ENCODE results near the gene GDPGP1. TPM values are rescaled to one million over a fixed set of nuclear protein-coding genes. Genes with fewer than 3 reads are reported as not detected.

The GDPGP1 gene, protein sequence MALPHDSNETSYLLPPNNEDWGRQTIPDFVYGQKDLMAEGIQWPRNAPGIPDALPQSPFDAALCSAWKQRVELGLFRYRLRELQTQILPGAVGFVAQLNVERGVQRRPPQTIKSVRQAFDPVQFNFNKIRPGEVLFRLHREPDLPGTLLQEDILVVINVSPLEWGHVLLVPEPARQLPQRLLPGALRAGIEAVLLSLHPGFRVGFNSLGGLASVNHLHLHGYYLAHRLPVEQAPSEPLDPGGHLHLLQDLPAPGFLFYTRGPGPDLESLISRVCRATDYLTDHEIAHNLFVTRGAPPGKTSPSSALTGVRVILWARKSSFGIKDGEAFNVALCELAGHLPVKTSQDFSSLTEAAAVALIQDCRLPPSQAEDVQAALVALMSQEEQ
- 4.2 and 6.1 TPM in 2 replicates for total RNA-seq

DNA sequence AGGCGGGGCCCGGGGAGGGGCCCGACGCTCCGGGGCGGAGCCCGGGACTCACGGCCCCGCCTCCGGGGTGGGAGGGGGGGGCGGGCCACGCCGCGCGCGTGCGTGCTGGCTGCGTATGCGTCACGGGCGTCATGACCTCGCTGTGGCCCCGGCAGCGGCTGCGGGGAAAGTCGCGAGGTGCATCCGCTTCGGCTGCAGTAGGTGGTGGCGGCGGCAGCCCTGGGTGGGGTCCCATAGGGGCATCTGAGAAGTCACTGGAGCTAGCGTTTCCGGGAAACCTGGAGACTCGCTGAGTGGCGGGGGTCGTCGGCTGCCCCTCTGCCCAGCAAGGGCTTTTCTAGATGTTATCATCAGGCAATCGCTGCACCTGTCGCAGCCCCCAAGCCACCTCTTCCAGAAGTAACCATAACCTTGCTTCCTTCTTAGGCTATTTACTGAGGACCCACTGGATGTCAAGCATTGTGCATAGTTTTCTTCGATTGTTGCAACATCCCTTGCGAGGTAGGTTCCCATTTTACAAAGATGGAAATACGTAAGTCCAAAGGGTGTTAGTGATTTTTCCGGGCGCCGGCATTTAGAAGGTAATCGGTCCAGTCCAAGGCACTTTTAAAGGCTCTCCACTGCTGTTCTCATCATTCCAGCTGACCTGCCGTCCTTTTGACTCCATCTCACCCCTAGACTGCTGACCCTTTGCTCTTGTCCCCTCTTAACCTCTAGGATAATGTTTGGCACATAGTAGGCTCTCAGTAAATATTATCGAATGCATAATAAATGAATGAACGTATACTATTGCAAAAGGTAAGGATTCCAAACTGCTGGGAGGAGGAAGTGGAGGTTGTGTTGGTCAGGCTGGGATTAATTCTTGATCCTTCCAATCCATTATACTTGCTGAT lies at the start of gene GDPGP1:
GDPGP1 (plus strand) TSS at position 114 of the 893 bp plus-strand sequence. CDS start 6,700 bp downstream, outside the sequence.

DNA sequence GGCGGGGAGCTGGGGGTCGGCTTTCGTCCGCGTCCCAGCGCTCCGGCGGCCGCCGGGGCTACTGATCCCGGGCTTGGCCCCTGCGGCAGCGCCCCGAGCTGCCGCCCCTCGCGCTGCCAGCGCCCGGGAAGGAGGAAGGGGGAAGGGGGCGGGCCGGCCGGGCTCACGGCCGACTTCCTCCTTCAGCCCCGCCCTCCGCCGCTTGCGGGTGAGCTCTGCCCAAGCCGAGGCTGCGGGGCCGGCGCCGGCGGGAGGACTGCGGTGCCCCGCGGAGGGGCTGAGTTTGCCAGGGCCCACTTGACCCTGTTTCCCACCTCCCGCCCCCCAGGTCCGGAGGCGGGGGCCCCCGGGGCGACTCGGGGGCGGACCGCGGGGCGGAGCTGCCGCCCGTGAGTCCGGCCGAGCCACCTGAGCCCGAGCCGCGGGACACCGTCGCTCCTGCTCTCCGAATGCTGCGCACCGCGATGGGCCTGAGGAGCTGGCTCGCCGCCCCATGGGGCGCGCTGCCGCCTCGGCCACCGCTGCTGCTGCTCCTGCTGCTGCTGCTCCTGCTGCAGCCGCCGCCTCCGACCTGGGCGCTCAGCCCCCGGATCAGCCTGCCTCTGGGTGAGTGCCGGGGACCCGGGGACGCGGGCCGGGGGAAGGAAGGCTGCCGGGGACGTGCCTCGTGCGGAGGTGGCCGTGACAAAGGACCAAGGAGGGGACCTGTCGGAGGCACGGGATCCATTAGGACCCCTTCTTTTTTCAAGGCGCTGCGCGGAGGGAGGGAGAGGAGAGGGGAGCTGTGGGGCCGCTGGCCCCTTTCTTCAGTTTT lies 32.7 kb upstream of the GDPGP1 start, which contains the start of gene SEMA4B:
SEMA4B (plus strand) TSS at position 201 of the 814 bp plus-strand sequence; CDS start at position 450, 249 bp downstream.

DNA sequence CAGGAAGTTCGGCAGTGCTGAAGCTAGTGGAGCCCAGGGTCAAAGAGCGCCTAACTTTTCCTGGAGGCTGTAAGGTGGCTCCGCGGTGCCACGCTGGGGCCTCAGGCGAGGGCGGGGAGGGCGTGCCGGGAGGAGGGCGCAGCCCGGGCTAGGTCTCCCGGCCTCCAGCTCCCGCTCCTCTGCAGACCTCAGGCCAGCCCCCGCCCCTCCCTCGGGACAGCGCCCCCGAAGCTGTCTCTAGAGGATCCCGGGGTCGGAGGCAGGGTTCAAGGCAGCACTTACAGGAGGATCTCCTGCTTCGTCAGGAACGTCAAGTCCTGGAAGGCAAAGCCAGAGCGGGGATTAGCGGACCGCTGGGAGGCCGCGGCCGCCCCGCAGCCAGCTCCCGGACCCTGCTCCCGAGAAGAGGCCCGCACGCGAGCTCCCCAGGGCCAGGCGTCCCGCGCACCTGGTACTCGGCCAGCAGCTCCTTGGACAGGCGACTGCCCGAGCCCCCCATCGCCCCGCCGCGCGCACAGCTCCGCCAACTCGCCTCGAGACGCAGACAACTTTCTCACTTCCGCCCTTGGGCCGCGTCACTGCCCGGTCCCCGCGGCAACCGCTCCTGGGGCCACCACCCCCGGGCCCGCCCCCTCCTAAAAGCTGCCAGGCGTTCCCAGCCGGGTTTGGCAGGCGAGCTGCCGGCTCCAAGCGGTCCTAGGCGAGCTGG lies 468 bp upstream of the GDPGP1 start, which contains the start of gene CIB1:
CIB1 (minus strand) TSS at position 555 of the 709 bp plus-strand sequence; CDS start at position 499, 56 bp downstream.

DNA sequence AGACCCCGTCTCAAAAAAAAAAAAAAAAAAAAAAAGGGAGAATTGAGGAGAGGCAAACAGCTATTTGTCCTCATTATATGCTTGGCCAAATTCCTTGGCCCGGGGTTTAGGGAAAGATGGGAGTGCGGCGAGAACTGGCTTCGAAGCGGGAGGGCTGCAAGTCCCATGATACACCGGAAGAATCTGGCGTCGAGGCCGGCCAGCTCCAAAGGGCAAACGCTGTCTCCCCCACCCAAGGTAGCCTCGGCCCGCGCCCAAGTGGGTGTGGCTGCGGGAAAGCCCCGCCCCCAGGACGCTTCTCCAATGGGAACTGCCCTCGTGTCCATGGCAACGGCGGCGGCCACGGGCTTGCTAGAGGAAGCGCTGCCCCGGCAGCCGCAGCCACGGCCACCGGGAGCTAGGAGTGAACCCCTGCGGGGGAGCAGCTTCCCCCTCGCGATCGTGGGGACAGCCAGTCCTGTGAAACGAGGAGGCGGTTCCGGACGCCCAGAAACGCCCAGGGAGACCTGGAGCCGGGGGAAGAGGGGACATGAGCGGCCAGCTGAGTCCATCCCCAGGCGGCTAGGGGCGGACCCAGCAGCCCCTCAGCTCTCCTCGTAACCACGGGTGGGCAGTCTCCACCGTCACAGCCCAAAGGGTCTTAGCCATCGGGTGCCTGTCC lies 15.3 kb downstream of the GDPGP1 start, which contains the start of gene TTLL13:
TTLL13 (plus strand) TSS at position 354 of the 661 bp plus-strand sequence. CDS start 1,075 bp downstream, outside the sequence.

DNA sequence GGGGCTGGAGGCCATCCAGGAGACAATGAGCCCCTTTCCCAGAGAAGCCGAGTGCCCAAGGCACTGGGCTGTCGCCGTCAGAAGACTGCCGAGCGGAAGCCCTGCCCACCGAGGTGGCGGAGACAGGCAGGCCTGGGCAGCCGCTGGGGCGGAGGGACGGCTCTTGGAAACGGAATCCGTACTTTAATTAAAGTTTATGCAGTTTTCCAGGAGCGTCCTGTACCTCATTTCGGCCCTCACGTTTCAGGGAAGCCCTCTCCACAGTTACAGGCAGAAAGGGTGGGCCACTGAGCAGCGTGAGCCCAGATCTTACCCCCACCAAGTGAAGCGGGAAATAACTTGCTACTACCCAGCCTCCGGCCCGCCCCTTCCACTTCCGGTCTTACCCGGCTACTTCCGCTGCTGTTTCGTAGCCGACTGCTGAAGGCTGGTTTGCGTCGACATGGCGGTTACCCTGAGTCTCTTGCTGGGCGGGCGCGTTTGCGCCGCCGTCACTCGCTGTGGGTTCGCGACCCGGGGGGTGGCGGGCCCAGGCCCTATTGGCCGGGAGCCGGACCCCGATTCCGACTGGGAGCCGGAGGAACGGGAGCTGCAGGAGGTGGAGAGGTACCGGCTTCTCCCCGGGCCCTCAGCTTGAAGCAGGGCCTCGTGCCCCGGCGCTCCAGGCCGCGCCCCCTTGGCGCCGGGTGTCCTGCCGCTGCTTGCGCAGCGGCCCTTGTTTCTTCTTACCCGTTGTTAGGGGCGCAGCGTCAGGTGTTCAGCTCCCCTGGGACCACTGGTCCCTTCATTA lies 31.5 kb downstream of the GDPGP1 start, which contains the start of gene NGRN:
NGRN (plus strand) TSS at position 402 of the 790 bp plus-strand sequence; CDS start at position 443, 41 bp downstream.

Other genes with a start within 250 kb of the GDPGP1 start
- gene ZNF710, start 232.9 kb upstream of the GDPGP1 start, total RNA-seq: 9.8 and 10.1 TPM in 2 replicates
- gene IDH2, start 131.7 kb upstream of the GDPGP1 start, total RNA-seq: 97.3 and 99.0 TPM in 2 replicates
- 10.7 and 12.4 TPM in 2 replicates for gene SEMA4B, start 32.9 kb upstream of the GDPGP1 start, total RNA-seq
- 40.5 and 41.3 TPM in 2 replicates for gene CIB1, start 268 bp upstream of the GDPGP1 start, total RNA-seq
- not detected in 2 replicates for gene TTLL13, start 15.3 kb downstream of the GDPGP1 start, total RNA-seq
- 76.5 and 82.1 TPM in 2 replicates for gene NGRN, start 31.5 kb downstream of the GDPGP1 start, total RNA-seq
- gene ZNF774, start 118.1 kb downstream of the GDPGP1 start, total RNA-seq: 0.67 and 0.89 TPM in 2 replicates
- gene IQGAP1, start 154.0 kb downstream of the GDPGP1 start, total RNA-seq: 111 and 122 TPM in 2 replicates

All from bronchus fibroblast of lung (primary cell).